SK-N-SH (cell line): ENCODE measurements around the gene ZBTB37.

ENCODE experiments used
- CTCF ChIP-seq: fragments of 200-600 bp; sonication (generic); IDR thresholded peaks from 2 replicates; pipeline ENCODE4 v1.6.1; 2017; ENCODE audit warnings: antibody characterized with exemption, mild to moderate bottlenecking, moderate library complexity
- EZH2phosphoT487 ChIP-seq: fragments of 200-600 bp; sonication (generic); IDR thresholded peaks from 2 replicates; pipeline ENCODE4 v1.6.1; 2017; ENCODE audit warnings: low read depth, mixed run types, mild to moderate bottlenecking, antibody characterized with exemption, moderate library complexity, borderline replicate concordance
- GABPA ChIP-seq: IDR thresholded peaks from 2 replicates; pipeline ENCODE4 v1.4.0; 2012; ENCODE audit warnings: low read depth, mild to moderate bottlenecking
- JUND ChIP-seq: IDR thresholded peaks from 2 replicates; pipeline ENCODE4 v1.4.0; 2012
- MAX ChIP-seq: IDR thresholded peaks from 2 replicates; pipeline ENCODE4 v1.4.0; 2012; ENCODE audit warnings: low read depth
- MXI1 ChIP-seq: IDR thresholded peaks from 2 replicates; pipeline ENCODE4 v1.6.1; 2012; ENCODE audit warnings: mild to moderate bottlenecking, low read depth, low read length, improper control_type of control experiment
- POLR2AphosphoS5 ChIP-seq: IDR thresholded peaks from 2 replicates; pipeline ENCODE4 v1.6.1; 2012; ENCODE audit warnings: low read depth, low read length
- RAD21 ChIP-seq: IDR thresholded peaks from 2 replicates; pipeline ENCODE4 v1.6.1; 2012; ENCODE audit warnings: mild to moderate bottlenecking, low read length
- TAF1 ChIP-seq: IDR thresholded peaks from 2 replicates; pipeline ENCODE4 v1.6.1; 2012; ENCODE audit warnings: low read depth, mild to moderate bottlenecking, low read length, moderate library complexity, borderline replicate concordance
- TEAD4 ChIP-seq: IDR thresholded peaks from 2 replicates; pipeline ENCODE4 v1.4.0; 2012; ENCODE audit warnings: mild to moderate bottlenecking, borderline replicate concordance; ENCODE audit not compliant: insufficient read depth
- YY1 ChIP-seq: IDR thresholded peaks from 2 replicates; pipeline ENCODE4 v1.4.0; 2012; ENCODE audit warnings: low read depth, mild to moderate bottlenecking

GRCh38 chr1:173946380-173946921 is 78.3 kb downstream of the ZBTB37 start:
- no peak for TF ChIP-seq TEAD4
- no peak for TF ChIP-seq POLR2AphosphoS5
- no peak for TF ChIP-seq MXI1
- no peak for TF ChIP-seq RAD21
- no peak for TF ChIP-seq YY1
- no peak for TF ChIP-seq CTCF
- TF ChIP-seq EZH2phosphoT487 = no peak
- no peak for TF ChIP-seq MAX
- TF ChIP-seq JUND = no peak
- no peak for TF ChIP-seq TAF1
- no peak for TF ChIP-seq GABPA
